ENCODE measurements around the gene IRF8. TPM values are rescaled to one million over a fixed set of nuclear protein-coding genes. Genes with fewer than 3 reads are reported as not detected.

Gene IRF8
- total RNA-seq, 1 experiment from 2014 or later = 0.28 TPM

GRCh38 chr16:85908444-85908843 is 9.5 kb downstream of the IRF8 start:
- WGBS (ENCODE audit: extremely low coverage, insufficient read length, low lambda C conversion rate) = no CpG with 5 or more reads among the region's 3 CpGs
- H3K14ac ChIP-seq (ENCODE audit: insufficient read depth, low read length) = no peak overlapping the region

More at GRCh38 chr16:85908444-85908843, 9.5 kb downstream of the IRF8 start:
- Histone ChIP-seq H3K56ac (ENCODE audit: insufficient read length, low read depth, low read length) (no peak overlapping the region), H3K27me3 (ENCODE audit: insufficient read depth, low read length) (no peaks in the 10 kb centered on the region), H2BK120ac (ENCODE audit: low read depth, low read length, poor library complexity, severe bottlenecking) (no peak overlapping the region), H3K9me3 (ENCODE audit: control insufficient read depth, low read depth, low read length) (no peaks in the 10 kb centered on the region), H3K4me1 (ENCODE audit: insufficient read depth, low read length) (peaks cover 3% of the 10 kb centered on the region), H4K91ac (ENCODE audit: insufficient read length, low read depth, low read length) (no peak overlapping the region), H3K18ac (ENCODE audit: insufficient read length, low read depth, low read length) (no peak overlapping the region), H3K4ac (ENCODE audit: low read depth, low read length) (no peak overlapping the region), H4K8ac (replicated peaks; ENCODE audit: insufficient read length, low read depth, low read length) (no peak overlapping the region), H4K5ac (ENCODE audit: insufficient read length, low read depth, low read length) (no peak overlapping the region), H3K27ac (ENCODE audit: insufficient read length, low read depth, low read length) (no peak overlapping the region), H3K79me1 (ENCODE audit: insufficient read depth, low read depth, low read length, poor library complexity, severe bottlenecking) (no peaks in the 10 kb centered on the region), H2BK12ac (ENCODE audit: insufficient read length, low read depth, low read length) (no peak overlapping the region), H2BK20ac (ENCODE audit: low read depth, low read length, poor library complexity, severe bottlenecking) (no peak overlapping the region), H2BK15ac (ENCODE audit: low read depth, low read length) (no peak overlapping the region), H3K4me2 (ENCODE audit: insufficient read depth, insufficient read length, low read length) (no peak overlapping the region), H3K23me2 (ENCODE audit: insufficient read length, low read depth, low read length, poor library complexity, severe bottlenecking) (no peaks in the 10 kb centered on the region), H3T11ph (ENCODE audit: low read length) (no peak overlapping the region), H2AFZ (ENCODE audit: low read length) (no peak overlapping the region), H2BK5ac (ENCODE audit: insufficient read length, low read length) (no peak overlapping the region), H3K23ac (ENCODE audit: insufficient read length, low read depth, low read length) (no peak overlapping the region), H2AK5ac (ENCODE audit: insufficient read length, low read length) (no peak overlapping the region), H3K9ac (ENCODE audit: extremely low read depth, insufficient read length, low read length) (no peak overlapping the region), H4K20me1 (ENCODE audit: control insufficient read depth, insufficient read depth, insufficient read length) (no peaks in the 10 kb centered on the region), H3K79me2 (ENCODE audit: insufficient read depth, low read length) (no peaks in the 10 kb centered on the region)
- DNase-seq = no peak
- Mint-ChIP-seq H3K27ac (no peak overlapping the region), H3K9me3 (peaks cover 0 to 12% of the 10 kb centered on the region in 2 experiments; a peak in 4 of 5 replicates), H3K27me3 (ENCODE audit: low read depth) (peaks cover 45% of the 10 kb centered on the region), H3K4me3 (no peak overlapping the region), H3K4me1 (peaks cover 6 to 20% of the 10 kb centered on the region in 2 experiments), H3K36me3 (ENCODE audit: insufficient read depth in 1 of 3, low read depth in 3 of 3) (no peaks in the 10 kb centered on the region; a peak in 1 of 7 replicates)
- TF ChIP-seq CTCF (conservative IDR thresholded peaks at IDR 0.05) = no peak

Data from H9 (cell line).